K562 (cell line): ENCODE data around the gene COL16A1. TPM values are rescaled to one million over a fixed set of nuclear protein-coding genes. Genes with fewer than 3 reads are reported as not detected.

Experiments used
- ATAC-seq: fragments of 200-7000 bp; cut with Tn5 transposase; 3 replicates; pipeline ENCODE4 v1.9.1; 2020; ENCODE audit warnings: moderate library complexity
- BruUV-seq: library from RNA; stranded (reverse); fragments of 400-500 nt; replicated peaks from 2 replicates; lab custom pipeline; 2021; lab: Mats Ljungman, UMichigan
- CTCF ChIA-PET: fragments of 300-600 bp; formaldehyde crosslinking; extraction: SDS; loops from one replicate; lab custom pipeline; 2021; ENCODE audit warnings: low intra/inter-chr PET ratio; lab: Yijun Ruan, JAX
- POLR2A ChIA-PET: fragments of 300-600, 350-650 bp; sonication (Branson Sonifier 250); formaldehyde crosslinking; extraction: SDS; loops from one replicate; lab custom pipeline; 2021; ENCODE audit warnings: antibody characterized with exemption, inconsistent platforms; lab: Yijun Ruan, JAX
- DNase-seq, 4 experiments: peaks; one replicate each; pipeline versions ENCODE4 v3.0.0 to v3.0.0-alpha.2; 2011 to 2018; ENCODE audit warnings: low spot score in 3 of 4, mixed read lengths in 3 of 4; ENCODE audit errors: extremely low read depth in 1 of 4
- FAIRE-seq: peaks from 2 replicates; lab custom pipeline; 2011; peaks lifted over from hg19 to GRCh38; lab: Jason Lieb, UNC
- H2AFZ ChIP-seq: 2 replicates; pipeline ENCODE4 v1.6.0; 2011; ENCODE audit warnings: low read depth, low read length, control low read depth, inconsistent platforms
- H3K27ac ChIP-seq: fragments of 200-600 bp; 3 replicates; pipeline ENCODE4 v1.8.0; 2011; ENCODE audit warnings: low read depth, mild to moderate bottlenecking, control low read depth, inconsistent platforms, low read length, moderate library complexity, mixed read lengths; ENCODE audit errors: extremely low read depth
- H3K27me3 ChIP-seq, 2 experiments: fragments of 300-600 bp in 1 of 2; 2 replicates in 1 of 2; 3 replicates in 1 of 2; pipeline versions ENCODE4 v1.6.0 to v1.8.0; 2011; ENCODE audit warnings: inconsistent platforms in 2 of 2, low read length in 2 of 2, mild to moderate bottlenecking in 1 of 2, mixed read lengths in 1 of 2, moderate library complexity in 1 of 2; ENCODE audit not compliant: control insufficient read depth in 2 of 2, insufficient read depth in 2 of 2
- H3K36me3 ChIP-seq: fragments of 300-600 bp; 3 replicates; pipeline ENCODE4 v1.8.0; 2011; ENCODE audit warnings: mild to moderate bottlenecking, low read length, inconsistent platforms; ENCODE audit not compliant: control insufficient read depth, insufficient read depth
- H3K4me1 ChIP-seq, 2 experiments: fragments of 200-600 bp in 1 of 2; replicated peaks in 1 of 2; 2 replicates in 1 of 2; 3 replicates in 1 of 2; pipeline versions ENCODE4 v1.5.1 to v1.8.0; 2011; ENCODE audit warnings: inconsistent platforms in 2 of 2, low read length in 2 of 2, mild to moderate bottlenecking in 1 of 2, mixed read lengths in 1 of 2, moderate library complexity in 1 of 2; ENCODE audit not compliant: control insufficient read depth in 2 of 2, insufficient read depth in 2 of 2
- H3K4me2 ChIP-seq: 2 replicates; pipeline ENCODE4 v1.6.1; 2011; ENCODE audit warnings: low read length, control low read depth, inconsistent platforms, mixed read lengths; ENCODE audit not compliant: insufficient read depth
- H3K4me3 ChIP-seq: fragments of 200-600 bp; sonication (generic), shearing (Covaris generic); 2 replicates; pipeline ENCODE4 v1.5.1; 2016; ENCODE audit warnings: control low read depth, inconsistent platforms
- H3K79me2 ChIP-seq: fragments of 200-600 bp; 3 replicates; pipeline ENCODE4 v1.8.0; 2011; ENCODE audit warnings: low read length, inconsistent platforms; ENCODE audit not compliant: control insufficient read depth, insufficient read depth
- H3K9ac ChIP-seq, 2 experiments: 2 replicates each; pipeline versions ENCODE4 v1.6.0 to v1.6.1; 2011; ENCODE audit warnings: low read depth in 2 of 2, low read length in 2 of 2, control low read depth in 1 of 2, inconsistent platforms in 1 of 2, mild to moderate bottlenecking in 1 of 2, mixed read lengths in 1 of 2; ENCODE audit not compliant: insufficient read depth in 1 of 2
- H3K9me1 ChIP-seq: one replicate; pipeline ENCODE4 v1.6.0; 2011; ENCODE audit warnings: inconsistent platforms, mild to moderate bottlenecking, low read length, moderate library complexity; ENCODE audit not compliant: control insufficient read depth, insufficient read depth
- H3K9me3 ChIP-seq: replicated peaks from 2 replicates; pipeline ENCODE4 v1.5.1; 2011; ENCODE audit warnings: low read depth, low read length, inconsistent platforms; ENCODE audit not compliant: control insufficient read depth, insufficient read depth
- H4K20me1 ChIP-seq: replicated peaks from 2 replicates; pipeline ENCODE4 v1.6.1; 2011; ENCODE audit warnings: low read length, inconsistent platforms, mixed read lengths; ENCODE audit not compliant: control insufficient read depth, insufficient read depth
- ATF7 ChIP-seq: fragments of 450-650 bp; IDR thresholded peaks from 2 replicates; pipeline ENCODE4 v1.7.1; 2014; ENCODE audit warnings: mild to moderate bottlenecking, moderate library complexity
- GATA2 ChIP-seq: sonication (generic); formaldehyde crosslinking; IDR thresholded peaks from 2 replicates; pipeline ENCODE4 v1.4.0; 2020; ENCODE audit warnings: mild to moderate bottlenecking, missing genetic modification reagents
- HDAC6 ChIP-seq: IDR thresholded peaks from 2 replicates; pipeline ENCODE4 v1.6.1; 2012; ENCODE audit warnings: low read depth, mild to moderate bottlenecking, control low read depth, inconsistent platforms, low read length, moderate library complexity
- L3MBTL2 ChIP-seq: fragments of 450-650 bp; IDR thresholded peaks from 2 replicates; pipeline ENCODE4 v1.6.1; 2016; ENCODE audit warnings: mild to moderate bottlenecking, moderate library complexity
- MEIS2 ChIP-seq: fragments of 450-650 bp; IDR thresholded peaks from 2 replicates; pipeline ENCODE4 v1.6.1; 2014; ENCODE audit warnings: mild to moderate bottlenecking; ENCODE audit not compliant: partially characterized antibody
- SPI1 ChIP-seq: IDR thresholded peaks from 2 replicates; pipeline ENCODE4 v1.6.1; 2011; ENCODE audit warnings: low read depth, low read length, control low read depth, borderline replicate concordance
- TCF3 ChIP-seq: sonication (generic); formaldehyde crosslinking; IDR thresholded peaks from 2 replicates; pipeline ENCODE4 v1.4.0; 2020; ENCODE audit warnings: mild to moderate bottlenecking, missing genetic modification reagents
- WGBS: fragments of 100-300 bp; shearing (Covaris generic); methylation state at CpG from one replicate; pipeline ENCODE4 v1.1.6; 2016; ENCODE audit warnings: low coverage, mixed read lengths; ENCODE audit not compliant: insufficient coverage; ENCODE audit errors: missing lambda C conversion rate; 5-methylcytosine and 5-hydroxymethylcytosine counted together
- in situ Hi-C: fragments of 300-500 bp; cut with MboI; formaldehyde crosslinking; loops from 4 replicates; pipeline ENCODE4 v1.15.0; 2018; ENCODE audit warnings: inconsistent platforms, mixed read lengths
- intact Hi-C: fragments of 100-400 bp; cut with micrococcal nuclease; formaldehyde crosslinking; loops from 2 replicates; pipeline ENCODE4 v1.14.2; 2022
- polyA plus RNA-seq, 8 experiments: library from polyadenylated mRNA; depleted of rRNA in 4 of 8; stranded (reverse) in 5 of 8; unstranded in 3 of 8; fragments of >200 nt; fragmentation: Nextera tagmentation in 2 of 8; fragmentation: Illumina TruSeq in 1 of 8; extraction: Ambion mirVana in 2 of 8; extraction: Trizol in 1 of 8; gene quantifications; 2 replicates each; pipeline versions ENCODE4 v1.2.1 to v1.2.3, GENCODE V29; 2011 to 2014; ENCODE audit warnings: inconsistent platforms in 1 of 8, missing spikeins in 1 of 8
- total RNA-seq, 7 experiments: library from RNA; depleted of rRNA in 6 of 7; stranded (reverse); fragments of >200 nt in 6 of 7; fragmentation: Illumina TruSeq in 2 of 7; extraction: Trizol in 2 of 7; gene quantifications; 2 replicates each; pipeline versions ENCODE4 v1.2.1 to v1.2.3, GENCODE V29; 2011 to 2021; ENCODE audit warnings: low replicate concordance in 1 of 7
- TF ChIP-seq, protein P1 (sequence below): fragments of 450-650 bp; IDR thresholded peaks from 2 replicates; pipeline ENCODE4 v1.6.1; 2016
- TF ChIP-seq, protein P2 (sequence below): sonication (generic); formaldehyde crosslinking; IDR thresholded peaks from 2 replicates; pipeline ENCODE4 v1.8.1; 2023; ENCODE audit warnings: mild to moderate bottlenecking, missing genetic modification reagents
- TF ChIP-seq, protein P3 (sequence below), 2 experiments: IDR thresholded peaks; 2 replicates each; pipeline ENCODE4 v1.6.1; 2011; ENCODE audit warnings: borderline replicate concordance in 1 of 2, control low read depth in 1 of 2, low read depth in 1 of 2, low read length in 1 of 2, mild to moderate bottlenecking in 1 of 2, mixed read lengths in 1 of 2, moderate library complexity in 1 of 2; ENCODE audit not compliant: insufficient read depth in 1 of 2, insufficient read length in 1 of 2, poor library complexity in 1 of 2, severe bottlenecking in 1 of 2; ENCODE audit errors: extremely low read depth in 1 of 2
- TF ChIP-seq, protein P4 (sequence below), 2 experiments: IDR thresholded peaks in 1 of 2; conservative IDR thresholded peaks in 1 of 2; 2 replicates each; pipeline ENCODE4 v1.6.1; 2016; ENCODE audit warnings: low read depth in 2 of 2, mild to moderate bottlenecking in 1 of 2, missing compliant biosample characterization in 1 of 2, missing genetic modification characterization in 1 of 2, moderate library complexity in 1 of 2
- TF ChIP-seq, protein P5 (sequence below): sonication (generic); formaldehyde crosslinking; IDR thresholded peaks from 2 replicates; pipeline ENCODE4 v1.9.0; 2022; ENCODE audit warnings: mild to moderate bottlenecking, missing genetic modification reagents

The COL16A1 gene
- total and polyA plus RNA-seq, 9 of the 15 experiments (the other 6 are each of a cell fraction or from before 2014, with no cell fraction given): 0.11 to 0.60 (median 0.11) TPM; not detected in 6

DNA sequence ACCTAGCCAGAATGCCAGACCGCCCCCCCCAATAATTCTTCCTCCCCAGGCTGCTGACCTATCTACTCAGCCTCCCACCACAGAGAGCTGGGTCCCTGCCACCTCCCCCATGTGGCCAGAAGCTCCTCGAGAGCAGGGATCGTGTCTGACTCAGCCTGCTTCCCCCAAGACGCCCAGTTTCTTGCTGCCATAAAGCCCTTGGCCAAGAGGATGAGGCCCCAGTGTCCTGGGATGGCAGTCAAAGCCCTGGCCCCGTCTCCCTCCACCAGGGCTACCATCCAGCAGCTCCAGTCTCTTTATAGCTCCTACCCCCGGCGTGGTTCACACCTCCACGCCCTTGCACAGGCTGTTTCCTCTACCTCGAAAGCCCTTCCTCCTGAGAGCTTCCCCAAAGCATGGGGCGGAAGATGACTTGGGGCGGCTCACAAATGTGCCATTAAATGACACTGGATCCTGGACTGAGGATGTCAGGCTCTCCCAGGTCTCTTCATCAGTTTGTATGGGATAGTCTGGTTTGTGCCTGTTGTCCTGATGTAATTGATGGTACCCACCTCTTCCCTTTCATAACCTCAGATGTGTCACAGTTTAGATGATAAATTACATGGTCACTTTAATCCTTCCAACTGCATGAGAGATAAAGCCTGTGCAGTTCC lies 47.2 kb upstream of the COL16A1 start:
- TF ChIP-seq TCF3: 0 out of 2 replicates have a peak, but pooled peaks have one; percentile 10
- TF ChIP-seq, protein P1, sequence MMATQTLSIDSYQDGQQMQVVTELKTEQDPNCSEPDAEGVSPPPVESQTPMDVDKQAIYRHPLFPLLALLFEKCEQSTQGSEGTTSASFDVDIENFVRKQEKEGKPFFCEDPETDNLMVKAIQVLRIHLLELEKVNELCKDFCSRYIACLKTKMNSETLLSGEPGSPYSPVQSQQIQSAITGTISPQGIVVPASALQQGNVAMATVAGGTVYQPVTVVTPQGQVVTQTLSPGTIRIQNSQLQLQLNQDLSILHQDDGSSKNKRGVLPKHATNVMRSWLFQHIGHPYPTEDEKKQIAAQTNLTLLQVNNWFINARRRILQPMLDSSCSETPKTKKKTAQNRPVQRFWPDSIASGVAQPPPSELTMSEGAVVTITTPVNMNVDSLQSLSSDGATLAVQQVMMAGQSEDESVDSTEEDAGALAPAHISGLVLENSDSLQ: peak; percentile 59
- TF ChIP-seq, protein P2, sequence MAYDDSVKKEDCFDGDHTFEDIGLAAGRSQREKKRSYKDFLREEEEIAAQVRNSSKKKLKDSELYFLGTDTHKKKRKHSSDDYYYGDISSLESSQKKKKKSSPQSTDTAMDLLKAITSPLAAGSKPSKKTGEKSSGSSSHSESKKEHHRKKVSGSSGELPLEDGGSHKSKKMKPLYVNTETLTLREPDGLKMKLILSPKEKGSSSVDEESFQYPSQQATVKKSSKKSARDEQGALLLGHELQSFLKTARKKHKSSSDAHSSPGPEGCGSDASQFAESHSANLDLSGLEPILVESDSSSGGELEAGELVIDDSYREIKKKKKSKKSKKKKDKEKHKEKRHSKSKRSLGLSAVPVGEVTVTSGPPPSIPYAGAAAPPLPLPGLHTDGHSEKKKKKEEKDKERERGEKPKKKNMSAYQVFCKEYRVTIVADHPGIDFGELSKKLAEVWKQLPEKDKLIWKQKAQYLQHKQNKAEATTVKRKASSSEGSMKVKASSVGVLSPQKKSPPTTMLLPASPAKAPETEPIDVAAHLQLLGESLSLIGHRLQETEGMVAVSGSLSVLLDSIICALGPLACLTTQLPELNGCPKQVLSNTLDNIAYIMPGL: no peak
- peak; percentile 72 for TF ChIP-seq MEIS2
- TF ChIP-seq, protein P3, sequence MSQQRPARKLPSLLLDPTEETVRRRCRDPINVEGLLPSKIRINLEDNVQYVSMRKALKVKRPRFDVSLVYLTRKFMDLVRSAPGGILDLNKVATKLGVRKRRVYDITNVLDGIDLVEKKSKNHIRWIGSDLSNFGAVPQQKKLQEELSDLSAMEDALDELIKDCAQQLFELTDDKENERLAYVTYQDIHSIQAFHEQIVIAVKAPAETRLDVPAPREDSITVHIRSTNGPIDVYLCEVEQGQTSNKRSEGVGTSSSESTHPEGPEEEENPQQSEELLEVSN (IDR thresholded peaks at IDR 0.05; ENCODE audit: borderline replicate concordance in 1 of 2, extremely low read depth in 1 of 2, insufficient read depth in 1 of 2, insufficient read length in 1 of 2, low read depth in 1 of 2, low read length in 1 of 2, poor library complexity in 1 of 2, severe bottlenecking in 1 of 2): peak; percentile 13 to 60
- TF ChIP-seq, protein P4, sequence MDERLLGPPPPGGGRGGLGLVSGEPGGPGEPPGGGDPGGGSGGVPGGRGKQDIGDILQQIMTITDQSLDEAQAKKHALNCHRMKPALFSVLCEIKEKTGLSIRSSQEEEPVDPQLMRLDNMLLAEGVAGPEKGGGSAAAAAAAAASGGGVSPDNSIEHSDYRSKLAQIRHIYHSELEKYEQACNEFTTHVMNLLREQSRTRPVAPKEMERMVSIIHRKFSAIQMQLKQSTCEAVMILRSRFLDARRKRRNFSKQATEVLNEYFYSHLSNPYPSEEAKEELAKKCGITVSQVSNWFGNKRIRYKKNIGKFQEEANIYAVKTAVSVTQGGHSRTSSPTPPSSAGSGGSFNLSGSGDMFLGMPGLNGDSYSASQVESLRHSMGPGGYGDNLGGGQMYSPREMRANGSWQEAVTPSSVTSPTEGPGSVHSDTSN (CRISPR knock-in tag; IDR thresholded peaks at IDR 0.05; ENCODE audit: low read depth): no peak
- TF ChIP-seq, protein P4 (tag; conservative IDR thresholded peaks at IDR 0.05; ENCODE audit: low read depth): peak; percentile 61
- no peak for TF ChIP-seq ATF7
- TF ChIP-seq, protein P5, sequence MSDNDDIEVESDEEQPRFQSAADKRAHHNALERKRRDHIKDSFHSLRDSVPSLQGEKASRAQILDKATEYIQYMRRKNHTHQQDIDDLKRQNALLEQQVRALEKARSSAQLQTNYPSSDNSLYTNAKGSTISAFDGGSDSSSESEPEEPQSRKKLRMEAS (CRISPR knock-in tag): peak; percentile 60
- TF ChIP-seq SPI1: 0 out of 2 replicates have a peak, but pooled peaks have one; percentile 22
- 0 out of 2 replicates have a peak, but pooled peaks have one; percentile 14 for TF ChIP-seq GATA2 (CRISPR knock-in tag)
- no peak for TF ChIP-seq HDAC6
- peak; percentile 68 for TF ChIP-seq L3MBTL2
- TF ChIP-seq, all 486 proteins: peak for 9
- H4K20me1 ChIP-seq: peaks cover 34% of the 10 kb centered on the region
- H2AFZ ChIP-seq: no peak overlapping the region
- no peak overlapping the region for H3K27ac ChIP-seq
- no peak overlapping the region for H3K4me3 ChIP-seq
- H3K9me1 ChIP-seq: no peaks in the 10 kb centered on the region
- intact Hi-C loops: no loop called here
- peaks cover 18 to 61% of the 10 kb centered on the region in 2 experiments for H3K27me3 ChIP-seq
- peak overlapping the region in 1 of 2 experiments; percentile 39; a peak in 1 of 4 replicates for H3K9ac ChIP-seq
- WGBS: under 1% methylated on average over 11 of the region's 11 CpGs
- BruUV-seq: no TSS peak
- H3K36me3 ChIP-seq: no peaks in the 10 kb centered on the region
- ATAC-seq (peak; percentile 52), FAIRE-seq (peak; percentile 58), DNase-seq (peak in 1 of 4 experiments; percentile 48)
- in situ Hi-C loops: no loop called here
- no peaks in the 10 kb centered on the region for H3K79me2 ChIP-seq
- H3K4me2 ChIP-seq: no peak overlapping the region
- POLR2A ChIA-PET: interaction anchor here (0.7 to 1.6 kb wide), 4 partner anchors 9 to 99 kb away, joined by 3 to 6 read pairs (median 4); no protein-coding TSS in a partner anchor
- peaks cover 0 to 25% of the 10 kb centered on the region in 2 experiments; a peak in 2 of 5 replicates for H3K4me1 ChIP-seq
- CTCF ChIA-PET: no interaction called here
- H3K9me3 ChIP-seq: no peaks in the 10 kb centered on the region
